Measurements from ENCODE around the gene TPO.

The TPO gene

GRCh38 chr2:1518867-1519530 lies 105.7 kb downstream of the TPO start:
- H3K27me3 Mint-ChIP-seq = no peaks in the 10 kb centered on the region
- no peak for ATAC-seq (replicated peaks; ENCODE audit: extremely low read depth, poor library complexity, severe bottlenecking)
- H3K4me3 Mint-ChIP-seq = no peak overlapping the region
- peaks cover 12% of the 10 kb centered on the region for H3K4me1 Mint-ChIP-seq
- H3K27ac Mint-ChIP-seq (ENCODE audit: low read depth) = peak overlapping the region; percentile 36
- no peak for DNase-seq (ENCODE audit: low spot score in 2 of 2)
- no peaks in the 10 kb centered on the region for H3K36me3 Mint-ChIP-seq (ENCODE audit: insufficient read depth)
- no peaks in the 10 kb centered on the region for H3K9me3 Mint-ChIP-seq

GRCh38 chr2:1521191-1521877 lies 108.1 kb downstream of the TPO start:
- Mint-ChIP-seq H3K36me3 (ENCODE audit: insufficient read depth) (no peaks in the 10 kb centered on the region), H3K9me3 (no peaks in the 10 kb centered on the region), H3K4me3 (no peak overlapping the region), H3K4me1 (peaks cover 12% of the 10 kb centered on the region), H3K27ac (ENCODE audit: low read depth) (no peak overlapping the region), H3K27me3 (no peaks in the 10 kb centered on the region)
- ATAC-seq (replicated peaks; ENCODE audit: extremely low read depth, poor library complexity, severe bottlenecking) = no peak
- DNase-seq (ENCODE audit: low spot score in 2 of 2) = no peak

- Mint-ChIP-seq H3K9me3 (no peaks in the 10 kb centered on the region), H3K4me1 (peaks cover 12% of the 10 kb centered on the region), H3K36me3 (ENCODE audit: insufficient read depth) (no peaks in the 10 kb centered on the region), H3K27ac (ENCODE audit: low read depth) (no peak overlapping the region), H3K4me3 (no peak overlapping the region), H3K27me3 (no peaks in the 10 kb centered on the region)
- DNase-seq (ENCODE audit: low spot score in 2 of 2) = no peak
- no peak for ATAC-seq (replicated peaks; ENCODE audit: extremely low read depth, poor library complexity, severe bottlenecking)
Observed at GRCh38 chr2:1521878-1522830, 108.9 kb downstream of the TPO start.

- Mint-ChIP-seq H3K36me3 (ENCODE audit: insufficient read depth) (no peaks in the 10 kb centered on the region), H3K27ac (ENCODE audit: low read depth) (no peak overlapping the region), H3K4me1 (no peaks in the 10 kb centered on the region), H3K4me3 (no peak overlapping the region), H3K27me3 (no peaks in the 10 kb centered on the region), H3K9me3 (no peaks in the 10 kb centered on the region)
- no peak for DNase-seq (ENCODE audit: low spot score in 2 of 2)
- no peak for ATAC-seq (replicated peaks; ENCODE audit: extremely low read depth, poor library complexity, severe bottlenecking)
Observed at GRCh38 chr2:1527153-1527992, 114.1 kb downstream of the TPO start.

GRCh38 chr2:1528273-1529064 lies 115.2 kb downstream of the TPO start:
- Mint-ChIP-seq H3K27ac (ENCODE audit: low read depth) (no peak overlapping the region), H3K9me3 (no peaks in the 10 kb centered on the region), H3K36me3 (ENCODE audit: insufficient read depth) (no peaks in the 10 kb centered on the region), H3K27me3 (no peaks in the 10 kb centered on the region), H3K4me3 (no peak overlapping the region), H3K4me1 (no peaks in the 10 kb centered on the region)
- no peak for ATAC-seq (replicated peaks; ENCODE audit: extremely low read depth, poor library complexity, severe bottlenecking)
- no peak for DNase-seq (ENCODE audit: low spot score in 2 of 2)

GRCh38 chr2:1538663-1539062 lies 125.4 kb downstream of the TPO start:
- H3K9me3 Mint-ChIP-seq = no peaks in the 10 kb centered on the region
- no peaks in the 10 kb centered on the region for H3K27me3 Mint-ChIP-seq
- ATAC-seq (replicated peaks; ENCODE audit: extremely low read depth, poor library complexity, severe bottlenecking) (no peak), DNase-seq (ENCODE audit: low spot score in 2 of 2) (no peak)
- no peak overlapping the region for H3K27ac Mint-ChIP-seq (ENCODE audit: low read depth)
- H3K4me1 Mint-ChIP-seq = no peaks in the 10 kb centered on the region
- H3K36me3 Mint-ChIP-seq (ENCODE audit: insufficient read depth) = no peaks in the 10 kb centered on the region
- H3K4me3 Mint-ChIP-seq = no peak overlapping the region

- Mint-ChIP-seq H3K4me3 (no peak overlapping the region), H3K36me3 (ENCODE audit: insufficient read depth) (no peaks in the 10 kb centered on the region), H3K27me3 (no peaks in the 10 kb centered on the region), H3K27ac (ENCODE audit: low read depth) (no peak overlapping the region), H3K4me1 (no peaks in the 10 kb centered on the region), H3K9me3 (no peaks in the 10 kb centered on the region)
- ATAC-seq (replicated peaks; ENCODE audit: extremely low read depth, poor library complexity, severe bottlenecking) (no peak), DNase-seq (ENCODE audit: low spot score in 2 of 2) (no peak)
Observed at GRCh38 chr2:1539441-1539840, 126.2 kb downstream of the TPO start.

GRCh38 chr2:1539973-1540372 lies 126.7 kb downstream of the TPO start:
- no peaks in the 10 kb centered on the region for H3K4me1 Mint-ChIP-seq
- no peaks in the 10 kb centered on the region for H3K9me3 Mint-ChIP-seq
- H3K36me3 Mint-ChIP-seq (ENCODE audit: insufficient read depth) = no peaks in the 10 kb centered on the region
- H3K27ac Mint-ChIP-seq (ENCODE audit: low read depth) = no peak overlapping the region
- no peak overlapping the region for H3K4me3 Mint-ChIP-seq
- no peak for DNase-seq (ENCODE audit: low spot score in 2 of 2)
- no peak for ATAC-seq (replicated peaks; ENCODE audit: extremely low read depth, poor library complexity, severe bottlenecking)
- no peaks in the 10 kb centered on the region for H3K27me3 Mint-ChIP-seq

- no peak for ATAC-seq (replicated peaks; ENCODE audit: extremely low read depth, poor library complexity, severe bottlenecking)
- no peaks in the 10 kb centered on the region for H3K9me3 Mint-ChIP-seq
- H3K27me3 Mint-ChIP-seq = no peaks in the 10 kb centered on the region
- no peaks in the 10 kb centered on the region for H3K4me1 Mint-ChIP-seq
- H3K36me3 Mint-ChIP-seq (ENCODE audit: insufficient read depth) = no peaks in the 10 kb centered on the region
- no peak overlapping the region for H3K4me3 Mint-ChIP-seq
- no peak overlapping the region for H3K27ac Mint-ChIP-seq (ENCODE audit: low read depth)
- no peak for DNase-seq (ENCODE audit: low spot score in 2 of 2)
Observed at GRCh38 chr2:1540481-1540880, 127.2 kb downstream of the TPO start.

GRCh38 chr2:1541040-1541439 lies 127.8 kb downstream of the TPO start:
- H3K27me3 Mint-ChIP-seq = no peaks in the 10 kb centered on the region
- no peaks in the 10 kb centered on the region for H3K9me3 Mint-ChIP-seq
- peaks cover under 1% of the 10 kb centered on the region for H3K36me3 Mint-ChIP-seq (ENCODE audit: insufficient read depth)
- ATAC-seq (replicated peaks; ENCODE audit: extremely low read depth, poor library complexity, severe bottlenecking) = no peak
- no peaks in the 10 kb centered on the region for H3K4me1 Mint-ChIP-seq
- no peak overlapping the region for H3K27ac Mint-ChIP-seq (ENCODE audit: low read depth)
- no peak overlapping the region for H3K4me3 Mint-ChIP-seq
- no peak for DNase-seq (ENCODE audit: low spot score in 2 of 2)

- Mint-ChIP-seq H3K27me3 (peaks cover 9% of the 10 kb centered on the region), H3K4me3 (no peak overlapping the region), H3K27ac (ENCODE audit: low read depth) (no peak overlapping the region)
Observed at GRCh38 chr2:1541819-1542475, 128.7 kb downstream of the TPO start.

More at GRCh38 chr2:1541819-1542475, 128.7 kb downstream of the TPO start:
- H3K9me3 Mint-ChIP-seq = no peaks in the 10 kb centered on the region
- DNase-seq (ENCODE audit: low spot score in 2 of 2) (no peak), ATAC-seq (replicated peaks; ENCODE audit: extremely low read depth, poor library complexity, severe bottlenecking) (no peak)
- no peaks in the 10 kb centered on the region for H3K4me1 Mint-ChIP-seq
- H3K36me3 Mint-ChIP-seq (ENCODE audit: insufficient read depth) = peaks cover 2% of the 10 kb centered on the region

All from central memory CD8-positive, alpha-beta T cell (primary cell).